Measurements from ENCODE around the gene SURF2. TPM values are rescaled to one million over a fixed set of nuclear protein-coding genes. Genes with fewer than 3 reads are reported as not detected.

The SURF2 gene
- total and polyA plus RNA-seq, 5 experiments from 2014 or later = 22.8 to 52.0 (median 39.8) TPM

DNA sequence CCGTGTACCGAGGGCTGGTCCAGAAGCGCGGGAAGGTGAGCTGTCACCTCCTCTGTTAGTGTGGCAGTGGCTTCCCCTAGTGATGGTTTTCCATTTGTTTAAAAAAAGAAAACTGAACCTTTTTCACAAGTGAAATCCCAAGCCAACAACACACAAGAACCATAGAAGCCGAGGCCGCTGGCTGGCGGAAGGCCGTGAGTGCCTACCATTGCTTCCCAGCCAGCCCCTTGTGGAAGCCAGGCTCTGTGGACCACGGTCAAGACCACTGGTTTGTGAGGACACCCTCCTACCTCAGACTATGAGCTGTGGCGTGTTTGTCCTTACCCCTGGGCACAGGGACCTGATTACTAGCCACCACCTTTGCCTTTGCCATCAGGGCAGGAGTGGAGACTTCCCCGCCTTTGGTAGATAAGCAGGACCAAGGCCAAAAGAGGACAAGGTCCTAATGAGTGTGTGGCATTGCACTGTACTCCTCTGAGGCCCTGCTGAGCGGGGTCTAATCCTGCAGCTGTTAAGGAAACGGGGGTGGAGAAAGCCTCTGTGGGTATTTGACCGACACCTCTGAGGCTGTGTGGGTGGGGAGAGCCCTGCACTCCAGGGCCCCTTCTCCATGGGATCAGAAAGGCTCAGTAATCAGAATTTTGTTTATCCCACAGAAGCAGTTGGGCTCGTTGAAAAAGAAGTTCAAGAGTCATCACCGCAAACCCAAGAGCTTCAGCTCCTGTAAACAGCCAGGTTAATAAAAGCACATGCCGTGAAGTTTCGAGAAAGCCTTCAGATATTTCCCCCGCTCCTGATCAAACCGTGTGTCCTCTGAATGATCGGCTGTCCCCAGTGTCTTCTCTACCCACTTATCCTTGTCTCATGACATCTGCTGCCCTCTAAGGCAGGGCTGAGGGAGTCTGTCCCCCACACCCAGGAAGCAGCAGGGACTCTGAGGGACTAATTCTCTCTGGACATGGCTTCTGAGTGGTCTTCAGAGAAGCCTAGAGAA is 4.3 kb downstream of the SURF2 start:
- ATAC-seq = no peak
- POLR2A ChIA-PET = interaction anchor here (7.8 kb wide), 1 partner anchor 12 kb away, joined by 143 read pairs; no protein-coding TSS in a partner anchor
- no peak for DNase-seq
- Mint-ChIP-seq H3K27ac (peak overlapping the region in 8 of 10 donors; percentile 28 to 78 (median 57)), H3K4me3 (no peak overlapping the region), H3K27me3 (no peaks in the 10 kb centered on the region), H3K4me1 (peaks cover 17 to 43% (median 30%) of the 10 kb centered on the region in 4 donors), H3K9me3 (no peaks in the 10 kb centered on the region), H3K36me3 (peaks cover 0 to 66% (median 9%) of the 10 kb centered on the region in 3 donors)

DNA sequence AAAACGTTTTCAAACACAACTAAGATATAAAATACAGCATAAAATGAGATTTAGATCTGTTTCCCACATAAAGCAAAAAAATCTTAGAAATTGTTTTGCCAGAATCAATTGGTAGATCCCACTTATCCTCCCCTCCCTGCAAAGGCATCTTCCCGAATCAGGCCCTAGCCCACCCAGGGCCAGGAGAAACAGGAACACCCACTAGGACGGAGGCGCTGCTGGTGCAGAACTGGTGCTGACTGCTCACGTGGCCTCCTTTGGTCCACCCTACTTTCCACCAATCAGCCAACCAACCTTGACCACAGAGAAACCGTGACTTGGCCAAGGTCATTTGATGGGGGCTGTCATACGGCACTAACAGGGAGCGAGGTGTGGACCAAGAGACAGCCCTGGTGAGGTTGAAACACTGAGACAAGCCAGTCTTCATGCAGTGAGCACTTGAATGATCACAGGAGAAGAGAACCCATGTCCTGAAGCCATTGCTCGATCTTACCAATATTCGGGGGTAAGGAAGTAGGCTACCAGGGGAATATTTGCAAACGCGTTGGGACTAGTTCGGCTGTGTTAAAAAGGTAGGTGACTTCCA is 5.2 kb downstream of the SURF2 start:
- Mint-ChIP-seq H3K27ac (peak overlapping the region in 7 of 10 donors; percentile 37 to 73 (median 44)), H3K4me3 (no peak overlapping the region), H3K36me3 (peaks cover 0 to 74% (median 9%) of the 10 kb centered on the region in 3 donors), H3K27me3 (no peaks in the 10 kb centered on the region), H3K9me3 (no peaks in the 10 kb centered on the region), H3K4me1 (peaks cover 19 to 49% (median 32%) of the 10 kb centered on the region in 4 donors)
- no peak for ATAC-seq
- POLR2A ChIA-PET = interaction anchor here (1.4 kb wide), 1 partner anchor 12 kb away, joined by 3 read pairs; no protein-coding TSS in a partner anchor
- no peak for DNase-seq

- no peaks in the 10 kb centered on the region for H3K27me3 Mint-ChIP-seq
- H3K4me3 Mint-ChIP-seq = no peak overlapping the region
- peaks cover 19 to 52% (median 34%) of the 10 kb centered on the region in 4 donors for H3K4me1 Mint-ChIP-seq
- peaks cover 0 to 79% (median 9%) of the 10 kb centered on the region in 3 donors for H3K36me3 Mint-ChIP-seq
- DNase-seq (no peak), ATAC-seq (no peak)
- H3K9me3 Mint-ChIP-seq = no peaks in the 10 kb centered on the region
- peak overlapping the region in 4 of 10 donors; percentile 17 to 56 (median 27) for H3K27ac Mint-ChIP-seq
- POLR2A ChIA-PET = interaction anchor here (1.4 kb wide), 1 partner anchor 13 kb away, joined by 3 read pairs; no protein-coding TSS in a partner anchor
Measured at GRCh38 chr9:133362359-133363044, 6.2 kb downstream of the SURF2 start.

DNA sequence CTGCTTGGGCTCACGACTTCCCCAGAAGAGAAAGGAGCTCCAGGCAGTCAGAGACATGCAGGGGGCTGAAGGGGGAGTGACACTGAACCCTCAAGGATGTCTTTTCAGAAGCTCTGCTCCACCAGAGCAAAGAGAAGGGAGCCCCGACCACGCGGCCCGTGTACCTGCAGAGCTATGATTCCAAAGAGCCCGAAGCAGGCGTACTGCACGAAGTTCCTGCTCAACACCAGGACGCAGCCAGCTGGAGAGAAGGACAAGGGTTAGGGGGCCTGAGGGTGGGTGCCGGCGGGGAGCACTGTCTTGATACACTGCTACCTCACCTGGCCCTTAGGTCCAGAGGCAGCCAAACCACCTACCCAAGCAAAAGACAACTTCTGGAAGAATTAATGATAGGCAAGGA is 10.1 kb downstream of the SURF2 start:
- Mint-ChIP-seq H3K27ac (peak overlapping the region in 2 of 10 donors; percentile 15 to 69), H3K27me3 (no peaks in the 10 kb centered on the region), H3K4me3 (no peak overlapping the region), H3K4me1 (peaks cover 32 to 75% (median 54%) of the 10 kb centered on the region in 4 donors), H3K36me3 (peaks cover 0 to 64% (median 9%) of the 10 kb centered on the region in 3 donors), H3K9me3 (no peaks in the 10 kb centered on the region)
- ATAC-seq (no peak), DNase-seq (no peak)
- POLR2A ChIA-PET = interaction anchor here (1.0 to 3.1 kb wide), 4 partner anchors 10 to 36 kb away, joined by 3 to 17 read pairs (median 6); partner anchors contain the start of genes MED22, RPL7A, STKLD1 and SURF1

DNA sequence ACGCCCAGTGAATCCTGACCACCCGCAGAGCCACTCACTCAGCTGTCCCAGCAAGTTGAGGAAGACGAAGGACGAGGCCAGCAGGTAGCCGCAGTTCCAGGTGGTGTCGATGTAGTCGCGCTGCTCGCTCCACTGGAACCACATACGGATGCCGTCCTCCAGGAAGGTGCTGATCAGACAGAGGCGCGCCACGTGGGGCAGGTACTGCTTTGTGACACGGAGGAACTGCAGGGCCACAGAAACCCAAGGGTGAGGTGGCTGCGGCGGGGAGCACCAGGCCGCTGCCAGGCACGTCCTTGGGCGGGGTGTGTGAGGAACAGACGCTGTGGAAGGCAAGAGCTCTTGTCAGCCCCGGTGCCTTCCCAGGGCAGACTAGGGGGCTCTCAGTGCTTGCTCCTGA is 10.9 kb downstream of the SURF2 start:
- POLR2A ChIA-PET = interaction anchor here (1.0 to 3.1 kb wide), 4 partner anchors 9 to 37 kb away, joined by 3 to 17 read pairs (median 6); partner anchors contain the start of genes MED22, RPL7A, STKLD1 and SURF1
- Mint-ChIP-seq H3K4me3 (peak overlapping the region in 2 of 10 donors; percentile 6 to 13), H3K9me3 (no peaks in the 10 kb centered on the region), H3K27ac (peak overlapping the region in 4 of 10 donors; percentile 38 to 63 (median 48)), H3K4me1 (peaks cover 37 to 83% (median 61%) of the 10 kb centered on the region in 4 donors), H3K27me3 (no peaks in the 10 kb centered on the region), H3K36me3 (peaks cover 0 to 56% (median 9%) of the 10 kb centered on the region in 3 donors)
- no peak for ATAC-seq
- no peak for DNase-seq

GRCh38 chr9:133367778-133368177 is 11.4 kb downstream of the SURF2 start:
- POLR2A ChIA-PET = interaction anchor here (1.8 to 3.1 kb wide), 3 partner anchors 9 to 18 kb away, joined by 5 to 17 read pairs (median 8); partner anchors contain the start of genes MED22, RPL7A, STKLD1 and SURF1
- DNase-seq = no peak
- peaks cover 41 to 88% (median 66%) of the 10 kb centered on the region in 4 donors for H3K4me1 Mint-ChIP-seq

GRCh38 chr9:133368249-133368881 is 12.0 kb downstream of the SURF2 start:
- Mint-ChIP-seq H3K27ac (peak overlapping the region; percentile 83 to 99 (median 96)), H3K4me1 (peaks cover 41 to 91% (median 69%) of the 10 kb centered on the region in 4 donors), H3K27me3 (no peaks in the 10 kb centered on the region), H3K36me3 (peaks cover 0 to 53% (median 7%) of the 10 kb centered on the region in 3 donors), H3K4me3 (peak overlapping the region; percentile 20 to 89 (median 81)), H3K9me3 (no peaks in the 10 kb centered on the region)
- POLR2A ChIA-PET = interaction anchor here (1.8 to 9.6 kb wide), 4 partner anchors 8 to 19 kb away, joined by 5 to 106 read pairs (median 12); partner anchors contain the start of genes MED22, RPL7A, STKLD1 and SURF1
- no peak for DNase-seq
- no peak for ATAC-seq

More at GRCh38 chr9:133367778-133368177, 11.4 kb downstream of the SURF2 start:
- Mint-ChIP-seq H3K27me3 (no peaks in the 10 kb centered on the region), H3K9me3 (no peaks in the 10 kb centered on the region), H3K27ac (peak overlapping the region in 1 of 10 donors; percentile 49), H3K36me3 (peaks cover 0 to 53% (median 9%) of the 10 kb centered on the region in 3 donors), H3K4me3 (peak overlapping the region in 2 of 10 donors; percentile 38 to 87)
- ATAC-seq = no peak

- Mint-ChIP-seq H3K36me3 (peaks cover 0 to 43% (median 0%) of the 10 kb centered on the region in 3 donors), H3K27ac (peak overlapping the region; percentile 93 to 99 (median 97))
Measured at GRCh38 chr9:133369422-133369821, 13.1 kb downstream of the SURF2 start.

GRCh38 chr9:133369933-133370332 is 13.6 kb downstream of the SURF2 start:
- H3K9me3 Mint-ChIP-seq = no peaks in the 10 kb centered on the region
- no peak for DNase-seq
- no peak for ATAC-seq
- no peaks in the 10 kb centered on the region for H3K27me3 Mint-ChIP-seq
- POLR2A ChIA-PET = interaction anchor here (7.0 to 9.6 kb wide), 2 partner anchors 13 to 21 kb away, joined by 106 to 143 read pairs; partner anchors contain the start of genes MED22, RPL7A, SURF1 and SURF2
- H3K4me1 Mint-ChIP-seq = peaks cover 44 to 90% (median 76%) of the 10 kb centered on the region in 4 donors
- H3K36me3 Mint-ChIP-seq = peaks cover 0 to 43% (median 0%) of the 10 kb centered on the region in 3 donors
- H3K4me3 Mint-ChIP-seq = peak overlapping the region; percentile 79 to 89 (median 84)
- peak overlapping the region; percentile 93 to 99 (median 97) for H3K27ac Mint-ChIP-seq

More at GRCh38 chr9:133369422-133369821, 13.1 kb downstream of the SURF2 start:
- POLR2A ChIA-PET = interaction anchor here (7.0 to 9.6 kb wide), 2 partner anchors 12 to 20 kb away, joined by 106 to 143 read pairs; partner anchors contain the start of genes MED22, RPL7A, SURF1 and SURF2
- H3K4me3 Mint-ChIP-seq = peak overlapping the region; percentile 74 to 89 (median 82)
- DNase-seq (no peak), ATAC-seq (no peak)
- H3K9me3 Mint-ChIP-seq = no peaks in the 10 kb centered on the region
- H3K4me1 Mint-ChIP-seq = peaks cover 41 to 89% (median 72%) of the 10 kb centered on the region in 4 donors
- no peaks in the 10 kb centered on the region for H3K27me3 Mint-ChIP-seq

DNA sequence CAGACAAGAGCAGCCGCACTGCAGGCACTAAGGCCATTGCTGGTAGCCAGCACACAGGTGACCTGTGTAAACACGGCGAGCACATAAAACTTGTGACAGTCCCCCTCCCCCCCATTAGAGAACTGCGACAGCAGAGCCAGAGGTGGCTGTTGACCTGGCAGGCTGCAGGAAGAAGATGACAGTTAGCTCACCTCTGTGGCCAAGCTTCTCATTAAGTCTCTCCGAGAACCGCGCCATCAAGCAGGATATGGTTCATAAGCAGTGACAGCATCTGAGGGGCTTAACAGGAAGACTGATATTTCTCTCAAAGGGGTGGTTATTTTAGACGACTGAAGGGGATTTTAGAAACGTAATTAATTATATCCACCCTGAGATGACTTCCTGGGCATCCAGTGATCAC is 14.3 kb downstream of the SURF2 start:
- POLR2A ChIA-PET = interaction anchor here (0.9 to 9.6 kb wide), 6 partner anchors 11 to 340 kb away, joined by 3 to 143 read pairs (median 4); partner anchors contain the start of genes GTF3C5, MED22, RPL7A and SURF1
- peak overlapping the region; percentile 79 to 89 (median 84) for H3K4me3 Mint-ChIP-seq

More for the DNA sequence above, 14.3 kb downstream of the SURF2 start:
- ATAC-seq (peak; percentile 51 to 80), DNase-seq (peak in 8 of 10 donors; percentile 30 to 81 (median 60))
- H3K27ac Mint-ChIP-seq = peak overlapping the region; percentile 93 to 99 (median 97)
- H3K9me3 Mint-ChIP-seq = no peaks in the 10 kb centered on the region
- peaks cover 0 to 35% (median 0%) of the 10 kb centered on the region in 3 donors for H3K36me3 Mint-ChIP-seq
- H3K4me1 Mint-ChIP-seq = peaks cover 46 to 90% (median 78%) of the 10 kb centered on the region in 4 donors
- H3K27me3 Mint-ChIP-seq = no peaks in the 10 kb centered on the region

Data from naive thymus-derived CD8-positive, alpha-beta T cell (primary cell).